Sigmoid colon (tissue), 7 donors: ENCODE measurements around the gene IKBKE. TPM values are rescaled to one million over a fixed set of nuclear protein-coding genes. Genes with fewer than 3 reads are reported as not detected.

Experiments used
- DNase-seq: peaks from one replicate; pipeline ENCODE4 v3.0.0-alpha.2; 2019
- H3K27ac ChIP-seq, 4 donors: fragments of 200-600 bp; sonication (generic); one replicate each; pipeline ENCODE4 v1.5.1; 2016 to 2019; ENCODE audit warnings: mild to moderate bottlenecking in 1 of 4
- H3K27me3 ChIP-seq, 3 donors: fragments of 200-600 bp; sonication (generic); one replicate each; pipeline ENCODE4 v1.5.1; 2019; ENCODE audit warnings: mild to moderate bottlenecking in 1 of 3
- H3K36me3 ChIP-seq, 4 donors: fragments of 200-600 bp; sonication (generic); one replicate each; pipeline ENCODE4 v1.5.1; 2016 to 2019
- H3K4me1 ChIP-seq, 4 donors: fragments of 200-600 bp; sonication (generic); one replicate each; pipeline ENCODE4 v1.5.1; 2017 to 2019
- H3K4me3 ChIP-seq, 4 donors: fragments of 200-600 bp; sonication (generic); one replicate each; pipeline ENCODE4 v1.5.1; 2017 to 2019; ENCODE audit warnings: mild to moderate bottlenecking in 2 of 4, moderate library complexity in 1 of 4
- H3K9me3 ChIP-seq, 4 donors: fragments of 200-600 bp in 3 of 4; sonication (generic) in 3 of 4; one replicate each; pipeline versions ENCODE4 v1.5.1 to v1.6.1; 2013 to 2019
- CTCF ChIP-seq, 4 experiments: fragments of 450-650 bp in 3 of 4; fragments of 200-600 bp in 1 of 4; IDR thresholded peaks; one replicate each; pipeline ENCODE4 v1.5.1; 2016 to 2019; ENCODE audit warnings: antibody characterized with exemption in 4 of 4, mild to moderate bottlenecking in 3 of 4, moderate library complexity in 2 of 4
- EP300 ChIP-seq, 4 donors: sonication (generic); formaldehyde crosslinking; IDR thresholded peaks; one replicate each; pipeline ENCODE4 v1.6.1; 2017; ENCODE audit warnings: antibody characterized with exemption in 4 of 4
- POLR2A ChIP-seq, 2 donors: fragments of 450-650 bp; IDR thresholded peaks; one replicate each; pipeline ENCODE4 v1.6.1; 2016; ENCODE audit warnings: antibody characterized with exemption in 2 of 2, mild to moderate bottlenecking in 2 of 2, moderate library complexity in 2 of 2
- POLR2AphosphoS5 ChIP-seq, 4 donors: sonication (generic); formaldehyde crosslinking; IDR thresholded peaks; one replicate each; pipeline ENCODE4 v1.6.1; 2017; ENCODE audit warnings: antibody characterized with exemption in 4 of 4
- WGBS, 2 donors: extraction: QIAGEN DNeasy Blood & Tissue Kit; methylation state at CpG; one replicate each; pipeline ENCODE4 v1.1.7; 2013; 5-methylcytosine and 5-hydroxymethylcytosine counted together
- intact Hi-C: fragments of 100-400 bp; cut with DNase I; formaldehyde crosslinking; loops from one replicate; pipeline ENCODE4 v1.15.1; 2023
- polyA plus RNA-seq, 3 donors: library from polyadenylated mRNA; stranded (reverse); fragments of 200-250 nt; gene quantifications; one replicate each; pipeline ENCODE4 v1.2.3, GENCODE V29; 2013
- total RNA-seq, 4 donors: library from RNA; depleted of rRNA; stranded (reverse); fragments of >200 nt; gene quantifications; one replicate each; pipeline ENCODE4 v1.1.0, GENCODE V29; 2016
- donor health status: healthy with polysubstance abuse.
- donor health status: Bipolar disorder and iron deficiency.
- donor health status: healthy.

IKBKE gene
- total and polyA plus RNA-seq, 7 donors: 1.6 to 23.2 (median 3.2) TPM

- Histone ChIP-seq H3K27ac (peak overlapping the region in 1 of 4 donors; percentile 33), H3K4me3 (no peak overlapping the region), H3K9me3 (no peaks in the 10 kb centered on the region), H3K36me3 (peaks cover 0 to 13% (median 0%) of the 10 kb centered on the region in 4 donors), H3K4me1 (peaks cover 0 to 20% (median 15%) of the 10 kb centered on the region in 4 donors), H3K27me3 (no peaks in the 10 kb centered on the region)
- DNase-seq: no peak
- no peak for TF ChIP-seq POLR2A (IDR thresholded peaks at IDR 0.05)
- no peak for TF ChIP-seq POLR2AphosphoS5 (IDR thresholded peaks at IDR 0.05)
- no peak for TF ChIP-seq EP300 (IDR thresholded peaks at IDR 0.05)
- TF ChIP-seq CTCF (IDR thresholded peaks at IDR 0.05): no peak
- WGBS, 2 donors: 85 to 92% methylated on average over 4 of the region's 4 CpGs
- intact Hi-C loops: no loop called here
Observed at GRCh38 chr1:206429421-206429820, 40.9 kb upstream of the IKBKE start.

GRCh38 chr1:206430031-206430983, 40.0 kb upstream of the IKBKE start:
- Histone ChIP-seq H3K27ac (peak overlapping the region in 3 of 4 donors; percentile 2 to 58 (median 33)), H3K27me3 (no peaks in the 10 kb centered on the region)
- no peak for DNase-seq

DNA sequence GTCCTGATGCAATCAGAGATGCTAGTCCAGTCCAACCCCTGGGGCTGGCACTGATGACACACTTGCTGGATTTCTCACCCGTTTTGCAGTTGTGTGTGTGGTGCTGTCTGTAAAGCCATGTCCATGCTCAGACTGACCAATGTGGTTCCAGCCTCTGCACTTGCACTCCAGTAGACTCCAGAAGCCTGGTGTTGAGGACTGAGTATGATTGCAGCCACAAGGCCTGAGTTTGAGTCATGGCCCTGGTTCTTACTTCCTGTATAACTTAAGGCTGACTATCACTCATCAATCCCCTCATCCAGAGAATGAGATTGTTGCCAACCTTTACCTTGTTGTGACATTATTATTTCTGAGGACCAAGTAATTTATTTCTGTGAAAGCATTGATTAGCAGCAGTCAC, 34.8 kb upstream of the IKBKE start:
- 94 to 95% methylated on average over 1 of the region's 1 CpG for WGBS, 2 donors
- no peaks in the 10 kb centered on the region for H3K27me3 ChIP-seq
- TF ChIP-seq POLR2AphosphoS5 (IDR thresholded peaks at IDR 0.05): no peak
- no peak for TF ChIP-seq CTCF (IDR thresholded peaks at IDR 0.05)
- TF ChIP-seq POLR2A (IDR thresholded peaks at IDR 0.05): no peak
- TF ChIP-seq EP300 (IDR thresholded peaks at IDR 0.05): no peak
- peaks cover 0 to 6% (median 4%) of the 10 kb centered on the region in 4 donors for H3K4me1 ChIP-seq
- H3K4me3 ChIP-seq: no peak overlapping the region
- no peak overlapping the region for H3K27ac ChIP-seq
- H3K9me3 ChIP-seq: no peaks in the 10 kb centered on the region
- intact Hi-C loops: no loop called here
- no peak for DNase-seq
- H3K36me3 ChIP-seq: peaks cover 0 to 51% (median 12%) of the 10 kb centered on the region in 4 donors

More at GRCh38 chr1:206430031-206430983, 40.0 kb upstream of the IKBKE start:
- H3K9me3 ChIP-seq: no peaks in the 10 kb centered on the region
- H3K4me1 ChIP-seq: peaks cover 0 to 20% (median 15%) of the 10 kb centered on the region in 4 donors
- TF ChIP-seq CTCF (IDR thresholded peaks at IDR 0.05) (peak in 1 of 4 experiments; percentile 19), EP300 (IDR thresholded peaks at IDR 0.05) (no peak)
- intact Hi-C loops: no loop called here
- 42 to 57% methylated on average over 9 of the region's 9 CpGs for WGBS, 2 donors
- no peak overlapping the region for H3K4me3 ChIP-seq
- H3K36me3 ChIP-seq: peaks cover 0 to 20% (median 0%) of the 10 kb centered on the region in 4 donors

DNA sequence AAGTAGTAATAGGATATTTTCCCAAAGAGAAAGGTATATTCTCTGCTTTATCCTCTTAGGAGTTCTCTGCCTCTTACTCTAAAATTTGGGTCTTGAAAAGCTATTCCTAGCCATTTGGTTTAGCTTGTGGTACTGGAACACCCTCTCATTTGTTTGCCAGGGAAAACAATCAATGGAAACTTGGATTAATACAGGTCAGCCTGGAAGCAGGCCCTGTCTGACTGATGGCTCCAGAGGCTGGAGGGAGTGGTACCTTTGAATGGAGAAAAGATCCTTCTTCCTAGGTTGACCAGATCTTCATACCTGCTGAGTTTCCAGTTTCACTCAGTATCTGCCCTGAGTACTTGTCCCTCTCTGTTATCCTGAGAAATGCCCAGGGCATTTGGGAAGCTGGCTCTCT, 31.7 kb upstream of the IKBKE start:
- H3K4me3 ChIP-seq: no peak overlapping the region
- H3K4me1 ChIP-seq: no peaks in the 10 kb centered on the region
- no peaks in the 10 kb centered on the region for H3K27me3 ChIP-seq
- no peak for TF ChIP-seq EP300 (IDR thresholded peaks at IDR 0.05)
- TF ChIP-seq CTCF (IDR thresholded peaks at IDR 0.05): no peak
- no peak for TF ChIP-seq POLR2AphosphoS5 (IDR thresholded peaks at IDR 0.05)
- TF ChIP-seq POLR2A (IDR thresholded peaks at IDR 0.05): no peak
- intact Hi-C loops: no loop called here
- H3K9me3 ChIP-seq: no peaks in the 10 kb centered on the region
- H3K27ac ChIP-seq: no peak overlapping the region
- H3K36me3 ChIP-seq: peaks cover 6 to 69% (median 22%) of the 10 kb centered on the region in 4 donors
- no peak for DNase-seq
